SU-DHL-6 (cell line): ENCODE measurements around the gene SRGAP3.

Experiments
- H2AFZ ChIP-seq: fragments of 200-600 bp; sonication (generic); 2 replicates; pipeline ENCODE4 v1.6.1; 2014; ENCODE audit warnings: low read depth, mild to moderate bottlenecking, moderate library complexity, mixed read lengths, antibody characterized with exemption, low read length; ENCODE audit not compliant: severe bottlenecking
- H3F3A ChIP-seq: fragments of 200-600 bp; shearing (Covaris generic); 2 replicates; pipeline ENCODE4 v1.6.0; 2016; ENCODE audit warnings: antibody characterized with exemption, mild to moderate bottlenecking; ENCODE audit not compliant: insufficient read depth
- H3K27ac ChIP-seq: fragments of 200-600 bp; sonication (generic); 2 replicates; pipeline ENCODE4 v1.5.1; 2016; ENCODE audit warnings: low read depth, mild to moderate bottlenecking, low read length, moderate library complexity, mixed read lengths
- H3K27me3 ChIP-seq: fragments of 200-600 bp; sonication (generic), shearing (Covaris generic); 2 replicates; pipeline ENCODE4 v1.6.0; 2014; ENCODE audit warnings: mild to moderate bottlenecking, low read length
- H3K36me3 ChIP-seq: fragments of 200-600 bp; sonication (generic); 2 replicates; pipeline ENCODE4 v1.6.1; 2014; ENCODE audit warnings: mild to moderate bottlenecking, low read length, mixed read lengths
- H3K4me2 ChIP-seq: fragments of 300-600, 200-600 bp; shearing (Covaris generic), sonication (generic); 2 replicates; pipeline ENCODE4 v1.6.0; 2014; ENCODE audit warnings: low read length, low read depth, mild to moderate bottlenecking; ENCODE audit not compliant: poor library complexity, severe bottlenecking
- H3K4me3 ChIP-seq: fragments of 200-600 bp; sonication (generic); 2 replicates; pipeline ENCODE4 v1.5.1; 2014; ENCODE audit warnings: antibody characterized with exemption, low read length, mild to moderate bottlenecking, mixed read lengths; ENCODE audit not compliant: insufficient read depth, poor library complexity, severe bottlenecking
- H3K79me2 ChIP-seq: fragments of 200-600 bp; sonication (generic); 2 replicates; pipeline ENCODE4 v1.6.1; 2014; ENCODE audit warnings: mild to moderate bottlenecking, low read length, moderate library complexity; ENCODE audit not compliant: insufficient read depth
- H3K9ac ChIP-seq: fragments of 200-600 bp; sonication (generic); 2 replicates; pipeline ENCODE4 v1.7.0; 2014; ENCODE audit warnings: mild to moderate bottlenecking, low read length
- H3K9me2 ChIP-seq: fragments of 200-600 bp; sonication (generic); replicated peaks from 2 replicates; pipeline ENCODE4 v1.6.1; 2014; ENCODE audit warnings: low read length; ENCODE audit not compliant: insufficient read depth
- H3K9me3 ChIP-seq: fragments of 200-600 bp; sonication (generic); 2 replicates; pipeline ENCODE4 v1.6.1; 2014; ENCODE audit warnings: low read length, mixed read lengths; ENCODE audit not compliant: insufficient read depth
- H4K20me1 ChIP-seq: fragments of 200-600 bp; sonication (generic); 2 replicates; pipeline ENCODE4 v1.6.1; 2014; ENCODE audit warnings: low read depth, mild to moderate bottlenecking, antibody characterized with exemption, low read length, moderate library complexity, mixed read lengths
- CTCF ChIP-seq: fragments of 200-600 bp; sonication (generic); IDR thresholded peaks from one replicate; pipeline ENCODE4 v1.5.1; 2017; ENCODE audit warnings: antibody characterized with exemption, mild to moderate bottlenecking, low read length, moderate library complexity; ENCODE audit not compliant: insufficient read depth, poor library complexity, severe bottlenecking
- EZH2phosphoT487 ChIP-seq: fragments of 200-600 bp; sonication (generic), shearing (Covaris generic); conservative IDR thresholded peaks from 2 replicates; pipeline ENCODE4 v1.6.1; 2018; ENCODE audit warnings: mild to moderate bottlenecking, antibody characterized with exemption, low read length, moderate library complexity, mixed read lengths

The SRGAP3 gene

GRCh38 chr3:9136746-9137465, 112.5 kb downstream of the SRGAP3 start:
- H3K4me3 ChIP-seq, result no peak overlapping the region
- H3F3A ChIP-seq, result no peaks in the 10 kb centered on the region
- H4K20me1 ChIP-seq, result no peaks in the 10 kb centered on the region
- no peak overlapping the region for H3K27ac ChIP-seq
- no peaks in the 10 kb centered on the region for H3K36me3 ChIP-seq
- H3K27me3 ChIP-seq, result no peaks in the 10 kb centered on the region
- H3K79me2 ChIP-seq, result no peaks in the 10 kb centered on the region
- H3K9ac ChIP-seq, result no peak overlapping the region
- no peak overlapping the region for H3K4me2 ChIP-seq
- no peaks in the 10 kb centered on the region for H3K9me3 ChIP-seq
- no peak for TF ChIP-seq EZH2phosphoT487
- no peak for TF ChIP-seq CTCF
- no peak overlapping the region for H2AFZ ChIP-seq
- no peaks in the 10 kb centered on the region for H3K9me2 ChIP-seq

- Histone ChIP-seq H3K27ac (no peak overlapping the region), H3K4me3 (no peak overlapping the region), H3F3A (no peaks in the 10 kb centered on the region), H3K9me2 (no peaks in the 10 kb centered on the region), H3K9ac (no peak overlapping the region), H4K20me1 (no peaks in the 10 kb centered on the region), H3K4me2 (no peak overlapping the region), H3K27me3 (no peaks in the 10 kb centered on the region), H3K79me2 (no peaks in the 10 kb centered on the region), H3K9me3 (no peaks in the 10 kb centered on the region), H2AFZ (no peak overlapping the region), H3K36me3 (no peaks in the 10 kb centered on the region)
- TF ChIP-seq EZH2phosphoT487 (no peak), CTCF (no peak)
These were observed 113.4 kb downstream of the SRGAP3 start for GRCh38 chr3:9135930-9136525.

GRCh38 chr3:9135526-9135925, 113.9 kb downstream of the SRGAP3 start:
- H3K27ac ChIP-seq, result no peak overlapping the region
- H3F3A ChIP-seq, result no peaks in the 10 kb centered on the region
- no peaks in the 10 kb centered on the region for H3K9me2 ChIP-seq
- H3K9me3 ChIP-seq, result no peaks in the 10 kb centered on the region
- H3K9ac ChIP-seq, result no peak overlapping the region
- H3K79me2 ChIP-seq, result no peaks in the 10 kb centered on the region
- no peaks in the 10 kb centered on the region for H4K20me1 ChIP-seq
- no peak overlapping the region for H2AFZ ChIP-seq
- H3K27me3 ChIP-seq, result no peaks in the 10 kb centered on the region
- H3K36me3 ChIP-seq, result no peaks in the 10 kb centered on the region
- no peak overlapping the region for H3K4me2 ChIP-seq
- H3K4me3 ChIP-seq, result no peak overlapping the region
- no peak for TF ChIP-seq CTCF
- no peak for TF ChIP-seq EZH2phosphoT487
